HG03066 (cell line): ENCODE results near the gene LMTK3.
"Not testable (repeated sequence)": the region's sequence is repeated elsewhere in the genome, so short reads cannot be mapped to it uniquely, and the experiment has no call there.

ENCODE experiments used
- ATAC-seq: cut with Tn5 transposase; IDR thresholded peaks from one replicate; pipeline ENCODE4 v1.9.1; 2021; ENCODE audit warnings: low read depth; ENCODE audit not compliant: unreplicated experiment

The LMTK3 gene

DNA sequence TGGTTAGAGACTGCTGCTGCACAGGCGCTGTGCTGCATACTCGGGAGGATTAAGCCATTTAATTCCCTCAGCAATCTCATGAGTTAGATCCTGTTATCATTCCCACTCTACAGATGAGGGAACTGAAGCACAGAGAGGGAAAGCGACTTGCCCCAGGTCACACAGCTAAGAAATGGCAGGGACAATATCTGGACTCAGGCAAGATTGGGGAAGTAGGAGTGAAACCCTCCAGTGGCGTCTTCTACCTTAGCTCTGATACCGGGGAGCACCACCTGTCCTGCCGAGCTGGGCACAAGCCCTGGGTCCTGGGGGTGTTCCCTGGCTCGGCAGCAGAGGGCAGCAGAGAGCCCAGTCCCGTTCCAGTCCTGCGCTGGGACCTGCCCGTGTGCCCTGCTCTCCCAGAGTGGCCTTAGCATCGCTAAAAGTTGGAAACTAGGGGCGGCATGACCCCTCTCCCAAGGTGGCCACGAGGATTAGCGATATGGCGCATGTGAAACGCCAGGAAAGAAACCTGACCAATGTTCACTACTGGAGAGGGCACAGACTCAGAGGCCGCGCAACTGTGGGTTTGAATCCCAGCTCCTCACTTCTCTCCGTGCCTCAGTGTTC lies 21.9 kb downstream of the LMTK3 start:
- ATAC-seq = no peak

DNA sequence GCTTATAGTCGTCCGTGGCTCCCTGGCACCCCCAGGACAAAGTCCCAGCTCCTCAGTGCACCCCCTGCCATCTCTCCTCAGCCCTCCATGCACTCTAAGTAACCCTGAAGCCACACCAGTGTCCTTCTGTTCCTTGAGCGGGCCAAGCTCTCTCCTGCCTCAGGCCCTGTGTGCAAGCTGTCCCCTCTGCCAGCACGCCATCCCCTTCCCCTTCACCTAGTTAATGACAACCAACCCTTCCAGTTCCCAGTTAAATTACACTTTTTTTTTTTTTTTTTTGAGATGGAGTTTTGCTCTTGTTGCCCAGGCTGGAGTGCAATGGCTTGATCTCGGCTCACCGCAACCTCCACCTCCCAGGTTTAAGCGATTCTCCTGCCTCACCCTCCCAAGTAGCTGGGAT lies 23.2 kb downstream of the LMTK3 start:
- ATAC-seq = not testable (repeated sequence)

DNA sequence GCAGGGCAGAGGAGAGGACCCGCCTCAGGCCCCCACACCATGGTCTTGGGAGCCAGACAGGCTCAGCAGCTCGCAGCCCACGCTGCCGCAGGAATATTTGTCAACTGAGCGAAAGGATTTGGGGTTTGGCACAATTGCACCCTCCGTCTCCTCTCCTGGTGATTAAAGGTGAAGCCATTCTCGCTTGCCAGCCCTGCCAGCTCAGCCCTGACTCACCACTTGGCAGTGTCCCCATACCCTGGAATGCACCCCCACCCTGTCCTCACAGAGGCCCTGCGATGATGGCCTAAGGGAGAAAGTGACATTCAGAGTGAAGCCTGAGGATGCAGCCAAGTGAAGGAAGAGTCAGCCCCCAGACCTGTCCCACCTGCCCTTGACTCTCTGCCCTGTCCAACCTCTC lies 23.7 kb downstream of the LMTK3 start:
- ATAC-seq = no peak

DNA sequence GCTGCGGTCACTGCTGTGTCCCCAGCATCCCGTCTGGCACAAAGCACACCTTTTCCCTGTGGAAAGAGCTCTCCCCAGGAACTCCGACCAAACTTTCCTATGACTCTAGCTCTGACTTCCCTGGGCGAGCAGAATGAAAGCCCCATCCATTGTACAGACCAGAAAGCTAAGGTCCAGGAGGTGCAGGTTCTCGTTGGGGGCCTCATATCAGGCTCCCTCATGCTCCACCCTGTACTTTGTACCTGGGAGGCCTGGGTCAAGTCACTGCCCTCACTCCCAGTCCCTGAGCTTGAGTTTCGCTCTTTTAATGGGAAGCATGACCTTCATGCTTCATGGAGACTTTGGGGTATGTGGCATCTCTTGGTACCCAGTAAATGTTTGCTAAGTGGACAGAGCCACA lies 24.1 kb downstream of the LMTK3 start:
- no peak for ATAC-seq

DNA sequence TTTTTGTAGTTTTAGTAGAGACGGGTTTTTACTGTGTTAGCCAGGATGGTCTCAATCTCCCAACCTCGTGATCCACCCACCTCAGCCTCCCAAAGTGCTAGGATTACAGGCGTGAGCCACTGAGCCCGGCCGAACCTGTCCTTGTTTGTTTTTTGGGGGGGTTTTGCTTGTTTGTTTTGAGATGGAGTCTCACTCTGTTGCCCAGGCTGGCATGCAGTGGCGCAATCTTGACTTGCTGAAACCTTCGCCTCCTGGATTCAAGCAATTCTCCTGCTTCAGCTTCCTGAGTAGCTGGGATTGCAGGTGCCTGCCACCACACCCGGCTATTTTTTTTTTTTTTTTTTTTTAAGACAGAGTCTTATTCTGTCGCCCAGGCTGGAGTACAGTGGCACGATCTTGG lies 24.9 kb downstream of the LMTK3 start:
- not testable (repeated sequence) for ATAC-seq

DNA sequence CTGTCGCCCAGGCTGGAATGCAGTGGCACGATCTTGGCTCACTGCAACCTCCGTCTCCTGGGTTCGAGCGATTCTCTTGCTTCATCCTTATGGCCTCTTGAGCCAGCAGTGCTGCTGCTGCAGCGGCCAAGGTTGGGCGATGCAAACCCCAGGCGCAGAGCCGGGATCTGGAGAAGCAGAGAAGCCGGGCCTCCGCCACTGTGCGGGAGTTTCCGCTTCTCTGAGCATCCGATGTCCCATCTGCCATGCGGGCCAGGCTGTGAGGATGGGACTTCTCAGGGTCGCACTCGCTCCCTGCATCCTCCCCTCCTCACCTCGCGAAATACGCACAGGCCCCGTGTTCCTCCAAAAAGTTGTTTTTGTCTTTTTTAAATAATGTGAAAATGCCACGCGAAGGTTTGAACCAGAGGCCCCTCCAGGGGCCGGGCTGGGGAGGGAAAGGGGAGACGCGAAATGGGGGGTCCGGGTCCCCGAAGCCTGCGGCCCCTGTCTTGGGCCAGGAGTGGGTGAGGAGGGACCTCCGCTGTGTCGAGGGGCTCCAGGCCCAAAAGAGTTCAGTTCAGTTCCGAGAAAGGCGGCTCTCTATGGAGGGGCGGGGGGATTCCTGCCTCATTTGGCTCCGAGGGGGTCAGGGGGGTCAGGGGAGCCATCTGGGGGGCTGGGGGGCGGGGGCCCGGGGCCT lies 26.6 kb downstream of the LMTK3 start:
- ATAC-seq = no peak

DNA sequence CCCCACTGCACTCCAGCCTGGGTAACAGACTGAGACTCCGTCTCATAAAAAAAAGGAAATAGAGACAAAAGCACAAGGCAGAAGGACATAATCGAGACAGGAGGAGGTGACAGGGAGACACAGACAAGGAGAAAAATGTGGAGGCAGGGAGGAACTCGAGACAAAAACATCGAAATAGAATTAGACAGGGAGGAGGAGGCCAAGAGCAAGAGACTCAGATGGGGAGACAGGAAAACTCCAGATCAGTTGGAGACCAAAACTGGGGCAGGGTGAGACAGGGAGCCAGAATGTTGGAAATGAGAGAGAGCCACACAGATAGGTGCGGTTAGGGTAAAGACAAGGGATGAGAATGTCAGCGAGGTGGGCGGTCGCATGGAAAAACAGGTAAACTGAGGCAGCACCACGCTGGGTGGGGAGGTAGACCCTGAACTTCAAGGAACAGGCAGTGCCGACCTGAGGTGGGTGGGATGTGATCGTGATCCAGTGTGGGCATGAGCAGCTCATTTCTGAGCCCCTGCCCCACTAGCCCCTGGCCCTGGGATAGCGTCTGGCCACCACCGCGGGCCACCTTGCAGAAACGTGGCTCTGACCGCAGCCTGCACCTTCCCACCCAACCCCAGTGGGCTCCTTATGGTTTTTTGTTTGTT lies 27.3 kb downstream of the LMTK3 start:
- ATAC-seq = no peak

DNA sequence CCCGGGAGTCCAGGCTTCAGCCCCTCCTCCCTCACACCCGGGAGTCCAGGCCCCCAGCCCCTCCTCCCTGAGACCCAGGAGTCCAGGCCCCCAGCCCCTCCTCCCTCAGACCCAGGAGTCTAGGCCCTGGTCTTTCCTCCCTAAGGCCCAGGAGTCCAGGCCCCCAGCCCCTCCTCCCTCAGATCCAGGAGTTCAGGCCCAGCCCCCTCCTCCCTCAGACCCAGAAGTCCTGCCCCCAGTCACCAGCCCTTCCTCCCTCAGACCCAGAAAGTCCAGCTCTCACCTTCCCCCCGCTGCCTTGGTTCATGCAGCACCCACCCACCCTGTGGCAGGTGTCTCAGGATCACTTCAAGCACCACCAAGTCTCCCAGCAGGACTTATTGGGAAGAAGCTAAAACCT lies 28.3 kb downstream of the LMTK3 start:
- ATAC-seq = no peak

DNA sequence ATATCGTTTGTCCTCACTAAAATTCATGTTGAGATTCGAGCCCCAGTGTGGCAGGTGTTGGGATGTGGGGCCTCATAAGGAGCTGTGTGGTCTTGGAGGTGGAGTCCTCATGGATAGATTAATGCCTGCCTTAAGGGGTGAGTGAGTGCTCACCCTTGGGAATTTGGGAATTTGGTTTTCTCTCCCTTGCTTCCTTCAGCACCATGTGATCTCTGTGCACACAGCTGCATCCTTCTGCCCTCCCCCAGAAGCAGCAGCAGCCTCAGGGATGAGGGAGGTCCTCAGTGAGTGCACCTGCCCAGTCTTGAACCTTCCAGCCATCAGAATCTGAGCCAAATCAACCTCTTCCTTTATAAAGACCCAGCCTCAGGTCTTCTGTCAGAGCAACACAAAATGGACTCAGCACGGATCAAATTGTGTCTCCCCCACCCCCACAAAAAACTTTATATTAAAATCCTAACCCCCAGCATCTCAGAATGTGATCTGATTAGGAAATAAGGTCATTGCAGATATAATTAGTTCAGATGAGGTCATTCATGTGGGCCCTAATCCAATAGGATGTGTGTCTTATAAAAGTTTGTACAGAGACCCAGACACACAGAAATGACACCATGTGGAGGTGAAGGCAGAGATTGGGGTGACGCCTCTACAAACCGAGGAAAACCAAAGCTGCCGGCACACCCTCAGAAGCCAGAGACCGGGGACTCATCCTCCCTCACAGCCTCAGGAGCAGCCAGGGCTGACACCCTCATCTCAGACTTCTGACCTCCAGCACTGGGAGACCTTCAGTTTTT lies 29.6 kb downstream of the LMTK3 start:
- no peak for ATAC-seq

DNA sequence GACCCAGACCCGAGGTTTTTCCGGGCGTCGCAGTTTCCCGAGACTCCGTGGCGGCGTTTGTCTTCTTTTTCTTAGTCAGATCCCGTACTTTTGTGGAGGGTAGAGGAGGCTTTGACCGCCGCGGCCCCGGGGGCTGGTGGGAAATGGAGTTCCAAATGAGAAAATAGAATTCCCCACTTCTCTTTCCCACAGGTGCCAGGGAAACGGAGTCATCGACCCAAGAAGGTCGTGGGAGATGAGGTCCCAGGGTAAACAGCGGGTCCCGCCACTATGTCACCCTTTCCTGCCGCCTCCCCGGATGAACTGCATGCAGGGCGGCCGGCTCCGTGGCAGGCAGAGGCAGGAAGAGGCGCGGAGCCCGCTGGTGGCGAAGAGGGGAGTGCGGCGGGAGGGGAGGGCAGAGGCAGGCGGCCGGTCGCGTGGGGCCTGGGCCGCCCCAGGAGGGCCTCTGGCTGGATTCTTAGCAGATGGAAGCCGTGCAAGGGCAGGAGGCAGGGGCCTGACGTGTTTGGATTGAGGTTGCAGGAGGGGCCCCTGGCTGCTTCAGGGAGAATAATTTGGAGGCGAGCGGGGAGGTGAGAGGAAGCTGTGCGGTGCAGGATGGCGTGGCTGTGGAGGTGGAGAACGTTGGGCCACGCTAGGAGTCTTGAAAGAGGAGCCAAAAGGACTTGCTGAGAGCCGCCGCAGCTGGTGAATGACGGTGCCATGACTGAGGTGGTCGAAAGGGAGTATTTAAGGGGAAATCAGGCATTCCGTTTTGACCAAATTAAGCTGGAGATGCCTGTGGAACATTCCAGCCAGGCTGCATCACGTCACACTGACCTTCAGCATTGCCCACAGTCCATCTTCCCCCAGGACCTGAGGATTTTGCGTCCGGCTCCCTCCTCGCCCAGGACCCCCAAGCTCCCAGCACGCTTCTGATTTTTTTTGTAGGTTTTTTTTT lies 30.8 kb downstream of the LMTK3 start:
- ATAC-seq = no peak

DNA sequence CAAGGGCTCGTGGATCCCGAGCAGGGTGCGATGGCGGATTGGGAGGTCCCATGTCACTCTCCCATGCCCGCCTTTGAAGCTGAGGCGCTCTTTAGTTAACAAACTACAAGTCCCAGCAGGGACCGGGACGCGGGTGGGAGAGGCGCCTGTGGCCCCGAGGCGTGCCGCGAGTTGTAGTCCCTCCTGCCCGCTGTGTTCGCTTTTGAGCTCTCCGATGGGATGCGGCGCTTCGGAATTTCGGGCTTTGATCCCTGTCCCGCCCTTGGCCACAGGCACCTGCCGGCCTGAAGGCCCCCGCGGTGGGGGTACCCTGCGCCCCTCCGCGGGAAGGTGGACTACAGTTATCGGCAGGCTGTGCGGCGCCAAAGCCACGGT lies 31.5 kb downstream of the LMTK3 start:
- no peak for ATAC-seq

DNA sequence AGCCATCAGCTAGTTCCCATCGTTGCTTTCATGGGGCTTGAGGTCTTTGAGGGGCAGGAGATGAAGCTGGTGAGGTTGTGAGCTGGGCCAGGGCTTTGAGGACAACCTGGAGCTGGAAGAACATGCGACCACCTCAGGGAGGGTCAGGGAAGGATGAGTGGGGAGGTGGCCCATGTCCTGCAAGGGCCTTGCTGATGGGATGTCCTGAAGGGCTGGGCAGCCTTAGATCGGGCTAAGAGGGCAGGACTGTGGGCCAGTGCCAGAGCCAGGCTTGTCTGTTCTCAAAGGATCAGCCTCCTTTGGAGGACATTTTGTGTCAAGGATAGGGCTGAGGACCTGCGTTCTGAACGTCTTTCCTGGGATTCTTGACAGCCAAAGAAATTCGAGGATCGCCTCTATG lies 31.9 kb downstream of the LMTK3 start:
- no peak for ATAC-seq

DNA sequence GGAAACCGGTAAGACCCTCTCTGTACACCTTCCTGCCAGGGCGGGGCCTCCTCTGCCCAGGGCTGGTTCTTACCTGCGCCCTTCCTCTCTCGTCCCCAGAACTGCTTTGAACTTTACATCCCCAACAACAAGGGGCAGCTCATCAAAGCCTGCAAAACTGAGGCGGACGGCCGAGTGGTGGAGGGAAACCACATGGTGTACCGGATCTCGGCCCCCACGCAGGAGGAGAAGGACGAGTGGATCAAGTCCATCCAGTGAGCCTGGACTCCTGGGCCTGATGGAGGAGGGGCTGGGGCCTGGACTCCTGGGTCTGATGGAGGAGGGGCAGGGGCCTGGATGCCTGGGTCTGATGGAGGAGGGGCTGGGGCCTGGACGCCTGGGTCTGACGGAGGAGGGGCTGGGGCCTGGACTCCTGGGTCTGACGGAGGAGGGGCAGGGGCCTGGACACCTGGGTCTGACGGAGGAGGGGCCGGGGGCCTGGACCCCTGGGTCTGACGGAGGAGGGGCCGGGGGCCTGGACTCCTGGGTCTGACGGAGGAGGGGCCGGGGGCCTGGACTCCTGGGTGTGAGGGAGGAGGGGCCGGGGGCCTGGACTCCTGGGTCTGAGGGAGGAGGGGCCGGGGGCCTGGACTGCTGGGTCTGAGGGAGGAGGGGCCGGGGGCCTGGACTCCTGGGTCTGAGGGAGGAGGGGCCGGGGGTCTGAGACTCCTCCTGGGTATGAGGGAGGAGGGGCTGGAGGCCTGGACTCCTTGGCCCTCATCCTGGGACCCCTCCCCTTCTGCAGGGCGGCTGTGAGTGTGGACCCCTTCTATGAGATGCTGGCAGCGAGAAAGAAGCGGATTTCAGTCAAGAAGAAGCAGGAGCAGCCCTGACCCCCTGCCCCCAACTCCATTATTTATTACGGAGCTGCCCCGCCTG lies 33.0 kb downstream of the LMTK3 start:
- ATAC-seq = no peak

DNA sequence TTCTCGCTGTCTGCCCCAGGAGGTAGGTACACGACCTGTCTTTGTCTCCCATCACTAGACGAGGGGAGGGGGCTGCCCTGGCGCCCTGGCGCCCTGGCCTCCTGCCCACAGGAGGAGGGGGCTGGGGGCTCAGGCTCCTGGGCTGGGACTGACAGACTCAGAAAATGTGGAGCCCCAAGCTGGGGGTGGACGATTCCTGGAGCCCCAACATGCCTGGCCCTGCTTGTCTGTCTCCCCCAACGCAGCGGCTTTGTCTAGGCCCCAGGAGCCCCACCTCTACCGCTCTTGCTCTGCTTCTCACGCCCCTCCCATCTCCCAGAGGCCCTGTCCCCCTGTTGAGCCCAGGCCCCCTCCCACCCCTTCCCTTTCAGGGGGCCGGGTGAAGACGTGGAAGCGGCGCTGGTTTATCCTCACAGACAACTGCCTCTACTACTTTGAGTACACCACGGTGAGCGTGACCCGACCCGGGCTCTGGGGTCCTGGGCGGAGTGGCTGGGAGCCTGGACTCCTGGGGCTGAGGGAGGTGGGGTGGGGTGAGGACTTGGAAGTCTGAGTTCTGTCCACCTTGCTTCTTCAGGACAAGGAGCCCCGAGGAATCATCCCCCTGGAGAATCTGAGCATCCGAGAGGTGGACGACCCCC lies 33.8 kb downstream of the LMTK3 start:
- no peak for ATAC-seq

DNA sequence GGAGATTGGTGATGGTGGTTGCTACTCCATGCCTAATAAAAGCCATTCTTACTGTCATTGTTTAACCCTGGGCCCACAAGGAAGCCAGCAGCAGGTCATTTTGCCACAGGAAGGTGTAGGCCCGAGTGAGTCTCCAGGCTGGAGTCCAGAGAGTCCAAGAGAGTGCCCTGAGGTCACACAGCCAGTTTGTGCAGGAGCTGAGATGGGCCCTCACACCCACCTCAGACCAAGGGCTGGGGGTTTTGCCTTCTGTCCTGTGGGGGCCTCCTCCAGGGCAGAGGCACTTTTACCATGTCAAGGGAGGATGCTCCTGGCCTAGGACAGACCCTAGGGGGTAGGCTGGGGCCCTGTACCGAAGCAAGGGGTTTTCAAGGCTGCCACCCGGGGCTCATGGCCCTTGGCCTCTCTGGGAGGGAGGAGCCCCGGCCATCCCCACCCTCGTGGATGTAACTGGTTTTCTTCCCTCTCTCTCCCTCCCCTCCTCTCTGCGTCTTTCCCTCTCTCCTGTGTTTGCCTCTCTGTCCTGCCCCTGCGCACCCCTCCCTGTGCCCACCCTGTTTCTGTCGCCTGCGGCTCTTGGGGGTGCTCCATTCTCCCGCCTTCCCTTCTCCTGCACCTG lies 34.5 kb downstream of the LMTK3 start:
- no peak for ATAC-seq

DNA sequence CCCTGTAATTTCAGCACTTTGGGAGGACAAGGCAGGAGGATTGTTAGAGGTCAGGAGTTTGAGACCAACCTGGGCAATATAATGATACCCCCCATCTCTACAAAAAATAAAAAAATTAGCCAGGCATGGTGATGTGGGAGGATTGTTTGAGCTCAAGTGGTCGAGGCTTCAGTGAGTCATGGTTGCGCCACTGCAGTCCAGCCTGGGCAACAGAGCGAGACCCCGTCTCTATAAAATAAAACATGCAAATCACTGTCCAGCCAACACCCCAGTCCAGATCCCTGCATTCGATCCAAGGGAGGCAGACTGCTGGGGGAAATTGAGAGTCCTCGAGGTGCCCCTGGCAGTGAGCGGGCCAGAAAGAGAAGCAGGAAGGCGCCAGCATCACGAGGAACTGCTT lies 35.5 kb downstream of the LMTK3 start:
- no peak for ATAC-seq

DNA sequence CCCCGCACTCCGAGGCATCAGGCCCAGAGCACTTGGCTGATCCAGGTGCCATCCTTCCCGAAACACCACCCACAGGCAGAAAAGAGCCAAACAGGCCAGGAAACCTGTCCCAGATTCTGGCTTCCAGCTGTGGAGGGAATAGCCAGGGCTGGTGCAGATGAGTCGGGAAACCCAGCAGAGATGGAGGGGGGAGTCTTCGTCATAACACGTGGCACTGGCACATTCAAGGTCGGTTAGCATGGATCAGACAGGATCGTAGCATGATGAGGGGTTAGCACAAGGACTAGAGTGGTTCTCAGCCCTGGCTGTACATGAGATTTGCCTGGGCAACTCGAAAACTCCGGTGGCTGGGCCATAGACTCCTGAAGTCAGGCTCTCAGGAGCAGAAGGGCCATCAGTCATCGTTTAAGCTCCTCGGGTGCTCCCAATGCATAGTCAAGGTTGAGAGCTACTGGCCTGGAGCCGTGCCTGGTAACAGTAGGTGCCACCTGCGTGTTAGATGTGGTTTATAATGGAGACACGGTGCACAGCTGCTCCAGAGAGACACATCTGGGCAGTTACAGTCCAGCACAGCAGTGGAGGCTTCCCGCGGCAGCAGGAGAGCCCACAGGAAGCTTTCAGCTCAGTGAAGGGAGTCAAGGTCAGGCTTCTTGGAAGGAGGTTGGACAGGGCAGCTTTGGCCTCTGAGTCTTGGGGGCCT lies 36.1 kb downstream of the LMTK3 start:
- ATAC-seq = no peak

DNA sequence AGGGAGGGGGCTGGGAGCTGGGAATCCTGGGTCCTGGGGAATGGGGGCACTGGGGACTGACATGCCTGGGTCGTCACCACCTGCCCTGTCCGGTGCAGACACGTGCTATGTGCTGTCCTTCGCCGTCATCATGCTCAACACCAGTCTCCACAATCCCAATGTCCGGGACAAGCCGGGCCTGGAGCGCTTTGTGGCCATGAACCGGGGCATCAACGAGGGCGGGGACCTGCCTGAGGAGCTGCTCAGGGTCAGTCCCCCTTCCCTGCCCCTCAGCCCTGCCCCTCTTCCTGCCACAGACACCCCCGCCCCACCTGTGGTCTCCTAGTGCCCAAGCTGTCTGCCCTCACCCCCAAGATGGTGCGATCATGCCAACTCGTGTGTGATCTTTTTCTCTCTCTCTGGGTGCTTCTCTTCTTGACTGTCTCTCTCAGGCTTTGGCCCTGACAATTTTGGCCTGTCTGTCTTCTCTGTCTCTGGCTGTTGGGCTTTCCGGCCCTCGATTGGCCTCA lies 37.5 kb downstream of the LMTK3 start:
- ATAC-seq = no peak
